GM12874 (cell line): ENCODE results near the gene ACSS2.

Experiments used
- TF ChIP-seq, protein P1 (sequence below): IDR thresholded peaks from 2 replicates; pipeline ENCODE4 v1.5.1; 2011; ENCODE audit warnings: low read depth, mild to moderate bottlenecking, control low read depth, low read length, moderate library complexity; ENCODE audit not compliant: insufficient read depth

ACSS2 gene

GRCh38 chr20:34922654-34923381 is 46.4 kb downstream of the ACSS2 start:
- TF ChIP-seq, protein P1, sequence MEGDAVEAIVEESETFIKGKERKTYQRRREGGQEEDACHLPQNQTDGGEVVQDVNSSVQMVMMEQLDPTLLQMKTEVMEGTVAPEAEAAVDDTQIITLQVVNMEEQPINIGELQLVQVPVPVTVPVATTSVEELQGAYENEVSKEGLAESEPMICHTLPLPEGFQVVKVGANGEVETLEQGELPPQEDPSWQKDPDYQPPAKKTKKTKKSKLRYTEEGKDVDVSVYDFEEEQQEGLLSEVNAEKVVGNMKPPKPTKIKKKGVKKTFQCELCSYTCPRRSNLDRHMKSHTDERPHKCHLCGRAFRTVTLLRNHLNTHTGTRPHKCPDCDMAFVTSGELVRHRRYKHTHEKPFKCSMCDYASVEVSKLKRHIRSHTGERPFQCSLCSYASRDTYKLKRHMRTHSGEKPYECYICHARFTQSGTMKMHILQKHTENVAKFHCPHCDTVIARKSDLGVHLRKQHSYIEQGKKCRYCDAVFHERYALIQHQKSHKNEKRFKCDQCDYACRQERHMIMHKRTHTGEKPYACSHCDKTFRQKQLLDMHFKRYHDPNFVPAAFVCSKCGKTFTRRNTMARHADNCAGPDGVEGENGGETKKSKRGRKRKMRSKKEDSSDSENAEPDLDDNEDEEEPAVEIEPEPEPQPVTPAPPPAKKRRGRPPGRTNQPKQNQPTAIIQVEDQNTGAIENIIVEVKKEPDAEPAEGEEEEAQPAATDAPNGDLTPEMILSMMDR = no peak

DNA sequence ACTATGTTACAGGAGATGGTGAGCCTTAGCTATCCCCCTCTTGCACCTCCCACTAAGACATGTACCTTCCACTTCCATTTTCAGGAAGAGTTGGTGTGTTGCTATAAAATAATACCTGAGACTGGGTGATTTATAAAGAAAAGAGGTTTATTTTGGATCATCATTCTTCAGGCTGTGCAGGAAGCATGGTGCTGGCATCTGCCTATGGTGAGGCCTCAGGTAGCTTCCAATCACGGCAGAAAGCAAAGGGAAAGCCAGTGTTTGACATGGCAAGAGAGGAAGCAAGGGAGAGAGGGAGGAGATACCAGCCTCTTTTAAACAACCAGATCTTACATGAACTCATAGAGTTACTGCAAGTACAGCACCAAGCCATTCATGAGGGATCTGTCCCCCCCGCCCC is 47.0 kb downstream of the ACSS2 start:
- TF ChIP-seq, protein P1 = no peak

- TF ChIP-seq, protein P1 = no peak
Observed at GRCh38 chr20:34925341-34925740, 48.9 kb downstream of the ACSS2 start.

GRCh38 chr20:34925981-34926380 is 49.6 kb downstream of the ACSS2 start:
- TF ChIP-seq, protein P1 = no peak

- TF ChIP-seq, protein P1 = no peak
Observed at GRCh38 chr20:34926581-34926980, 50.2 kb downstream of the ACSS2 start.

GRCh38 chr20:34927736-34928135 is 51.3 kb downstream of the ACSS2 start:
- TF ChIP-seq, protein P1 = no peak

- TF ChIP-seq, protein P1 = no peak
Observed at GRCh38 chr20:34928411-34928810, 52.0 kb downstream of the ACSS2 start.
